Activated CD4-positive, CD25-positive, alpha-beta regulatory T cell treated with anti-CD3 and anti-CD28 coated beads, Interleukin-2, amount 50 U/mL, for 16 hours (primary cell): ENCODE measurements around the gene THBS4.

Experiments used
- DNase-seq: peaks from one replicate; pipeline ENCODE4 v3.0.0-alpha.2; 2020; ENCODE audit warnings: low read depth, low spot score

The THBS4 gene

DNA sequence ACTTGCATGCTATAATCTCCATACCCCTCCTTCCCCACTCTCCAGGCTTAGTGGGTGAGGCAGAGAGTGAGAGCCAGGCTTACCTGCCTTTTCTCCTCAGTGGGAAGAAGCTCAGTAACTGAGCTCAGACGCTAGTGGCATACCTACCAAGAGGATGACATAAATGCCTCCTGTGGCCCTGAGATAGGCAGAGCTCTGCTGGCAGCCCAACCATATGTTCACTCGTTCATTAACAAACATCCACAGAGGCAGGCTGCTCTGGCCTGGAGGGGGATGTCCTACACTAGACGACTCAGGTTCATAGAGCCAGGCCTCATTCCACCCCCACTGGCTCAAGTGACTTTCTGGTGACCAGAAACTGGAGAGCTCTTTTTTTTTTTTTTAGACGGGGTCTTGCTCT is 81.3 kb downstream of the THBS4 start:
- DNase-seq = no peak

DNA sequence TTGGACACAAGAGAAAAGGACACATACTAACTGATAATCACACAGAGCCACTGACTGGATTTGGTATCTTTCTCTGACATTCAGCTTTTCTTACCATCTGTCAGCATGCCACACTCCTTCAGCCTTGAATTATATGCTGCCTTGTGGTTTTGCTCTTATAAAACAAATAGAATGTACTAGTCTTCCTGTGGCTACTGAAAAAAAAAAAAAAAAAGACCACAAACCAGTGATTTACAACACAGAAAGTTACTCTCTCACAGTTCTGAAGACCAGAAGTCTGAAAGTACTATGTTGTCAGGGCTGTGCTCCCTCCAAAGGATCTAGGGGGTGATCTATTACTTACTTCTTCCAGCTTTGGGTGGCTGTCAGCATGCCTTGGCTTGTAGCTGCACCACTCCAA is 82.3 kb downstream of the THBS4 start:
- no peak for DNase-seq

DNA sequence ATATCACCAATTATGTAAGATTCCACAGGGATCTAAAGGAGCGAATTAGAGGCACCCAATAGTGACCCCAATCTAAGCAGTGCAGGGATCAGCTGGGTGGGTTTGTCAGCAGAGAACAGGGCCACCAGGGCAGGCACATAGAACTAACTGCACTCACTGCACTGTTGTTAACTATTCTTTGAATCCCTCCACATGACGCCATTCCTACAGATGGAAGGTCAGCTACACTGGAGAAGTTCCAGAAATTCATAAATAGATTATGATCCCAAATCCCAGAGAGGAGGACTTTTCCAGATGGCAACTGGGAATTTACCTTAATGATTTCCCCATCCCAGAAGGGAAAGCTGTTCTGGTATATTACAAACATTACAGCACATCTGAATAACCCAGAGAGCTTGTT is 84.2 kb downstream of the THBS4 start:
- no peak for DNase-seq

DNA sequence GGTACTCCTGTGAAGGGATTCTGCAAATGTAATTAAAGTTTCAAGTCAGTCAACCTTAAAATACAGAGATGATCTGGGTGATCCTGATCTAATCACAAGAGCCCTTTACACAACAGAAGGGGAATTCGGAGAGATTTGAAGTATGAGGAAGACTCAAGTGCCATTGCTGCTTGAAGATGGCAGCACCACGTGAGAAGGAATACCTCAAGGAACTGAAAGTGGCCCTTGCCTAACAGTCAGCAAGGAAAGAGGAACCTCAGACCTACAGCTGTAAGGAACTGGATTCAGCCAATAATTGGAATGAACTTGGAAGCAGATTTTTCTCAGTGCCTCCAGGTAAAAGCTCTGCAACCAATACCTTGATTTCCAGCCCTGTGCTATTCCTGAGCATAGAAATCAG is 87.4 kb downstream of the THBS4 start:
- no peak for DNase-seq

DNA sequence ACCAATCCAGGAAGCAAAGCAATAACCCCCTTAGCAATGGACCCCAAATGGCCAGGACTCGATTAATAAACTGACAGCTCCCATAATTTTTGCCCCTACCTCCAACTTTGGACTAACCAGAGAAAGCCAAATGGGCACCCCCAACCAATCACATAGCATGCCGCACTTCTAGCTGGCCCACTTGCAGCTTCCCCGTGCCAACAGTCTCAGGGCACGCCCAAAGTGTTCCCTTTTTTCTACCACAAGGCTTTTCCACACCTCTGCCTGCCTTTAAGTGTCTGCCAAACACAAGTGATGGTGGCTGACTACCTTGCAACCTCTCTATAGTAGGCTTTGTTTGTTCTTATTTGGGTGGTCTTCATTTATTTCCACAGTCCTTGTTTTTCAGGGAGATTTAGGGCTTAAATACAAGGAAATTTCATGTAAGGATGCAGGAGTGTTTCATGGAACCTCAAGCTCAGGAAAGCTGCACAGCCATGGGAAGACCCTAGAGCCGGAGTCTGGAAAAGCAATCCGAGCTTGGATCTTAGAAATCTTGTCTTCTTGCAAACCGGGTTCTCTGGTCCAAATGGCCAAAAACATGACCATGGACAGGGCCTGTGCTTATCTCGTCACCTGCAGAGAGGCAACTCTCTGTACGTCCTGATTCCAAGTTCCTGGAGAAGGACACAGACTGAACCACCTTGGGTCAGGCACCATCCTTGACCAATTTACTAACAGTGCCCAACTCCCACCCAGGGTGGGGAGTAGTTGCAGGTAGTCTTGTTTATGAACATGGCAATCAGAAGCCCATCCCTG is 89.2 kb downstream of the THBS4 start:
- no peak for DNase-seq

DNA sequence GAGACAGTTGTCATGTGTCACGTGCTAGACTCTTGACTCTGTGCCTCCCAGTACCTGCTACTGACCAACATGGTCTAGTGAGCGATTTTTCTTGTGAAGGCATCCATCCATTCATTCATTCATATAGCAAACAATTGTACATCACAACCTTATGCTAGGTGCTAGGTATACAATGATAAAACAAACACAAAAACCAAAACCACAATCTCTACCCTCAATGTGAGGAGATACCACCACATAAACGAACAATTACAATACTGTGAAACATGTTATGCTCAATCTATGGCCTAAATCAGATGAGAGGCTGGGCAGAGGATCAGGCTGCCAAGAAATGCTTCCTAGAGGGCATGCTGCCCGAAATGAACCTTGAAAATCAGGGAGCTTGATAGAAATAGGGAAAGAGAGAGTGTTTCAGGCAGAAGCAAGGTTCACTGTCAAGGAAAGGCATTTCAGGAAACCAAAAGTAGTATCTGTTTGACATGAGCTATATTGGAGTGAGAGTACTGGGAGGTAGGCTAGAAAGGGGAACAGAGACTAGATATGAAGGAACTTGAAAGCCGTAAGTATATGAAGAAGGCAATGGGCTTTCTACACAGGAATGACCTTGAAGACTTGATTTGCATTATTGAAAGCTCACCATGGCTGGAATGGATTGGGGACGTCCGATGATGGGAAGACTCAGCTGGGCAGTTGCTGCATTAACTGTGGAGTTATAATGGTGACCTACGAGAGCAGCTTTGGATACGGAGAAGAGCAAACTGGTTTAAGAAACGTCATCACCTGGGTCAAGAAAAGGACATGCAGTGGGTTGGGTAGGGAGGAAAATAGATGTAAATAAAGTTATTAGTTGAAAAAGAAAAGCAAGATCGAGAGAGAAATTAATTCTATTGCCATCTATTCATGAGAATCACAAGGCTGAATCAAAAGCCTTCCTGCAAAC is 90.1 kb downstream of the THBS4 start:
- DNase-seq = no peak

DNA sequence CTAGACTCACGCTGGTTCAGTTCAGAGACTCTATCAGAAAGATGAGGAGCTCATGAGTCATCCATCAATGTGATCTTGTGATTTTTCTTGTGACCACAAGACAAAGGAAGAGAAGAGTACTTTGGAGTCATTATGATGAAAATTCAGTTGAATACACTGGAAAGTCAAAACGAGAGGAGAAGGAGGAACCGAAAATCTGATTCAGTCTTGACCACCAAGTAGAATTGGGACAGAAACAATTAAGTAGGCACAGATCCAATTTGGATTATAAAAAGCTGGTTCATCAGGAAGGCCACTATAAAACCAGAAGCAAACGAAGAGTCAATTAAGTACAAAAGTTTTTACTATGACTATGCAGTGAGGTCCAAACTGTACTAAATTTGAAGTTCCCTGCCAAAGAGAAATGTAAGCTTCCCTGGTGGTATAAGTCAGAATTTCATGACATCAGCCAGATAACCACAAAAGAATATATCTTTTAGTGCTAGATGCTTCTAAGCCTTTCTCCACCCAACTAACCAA is 90.9 kb downstream of the THBS4 start:
- DNase-seq = no peak

DNA sequence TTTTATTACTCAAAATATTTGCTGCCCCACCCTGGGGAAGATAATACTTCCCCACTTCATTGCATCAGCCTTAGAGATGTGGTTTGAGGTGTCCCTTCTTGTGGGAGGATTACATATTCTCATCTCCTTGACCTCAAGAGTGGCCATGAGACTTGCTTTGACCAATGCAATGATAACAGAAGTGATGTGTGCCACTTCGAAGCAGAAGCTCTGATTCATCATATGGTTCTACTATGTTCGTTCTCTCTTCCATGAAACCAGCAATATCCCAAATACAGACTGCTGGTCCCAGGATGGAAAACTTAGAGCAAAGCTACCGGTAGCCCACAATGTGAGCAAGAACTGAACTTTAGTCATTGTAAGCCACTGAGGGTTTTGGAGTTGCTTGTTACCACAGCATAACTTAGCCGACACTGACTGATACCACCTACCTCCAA is 92.0 kb downstream of the THBS4 start:
- no peak for DNase-seq

DNA sequence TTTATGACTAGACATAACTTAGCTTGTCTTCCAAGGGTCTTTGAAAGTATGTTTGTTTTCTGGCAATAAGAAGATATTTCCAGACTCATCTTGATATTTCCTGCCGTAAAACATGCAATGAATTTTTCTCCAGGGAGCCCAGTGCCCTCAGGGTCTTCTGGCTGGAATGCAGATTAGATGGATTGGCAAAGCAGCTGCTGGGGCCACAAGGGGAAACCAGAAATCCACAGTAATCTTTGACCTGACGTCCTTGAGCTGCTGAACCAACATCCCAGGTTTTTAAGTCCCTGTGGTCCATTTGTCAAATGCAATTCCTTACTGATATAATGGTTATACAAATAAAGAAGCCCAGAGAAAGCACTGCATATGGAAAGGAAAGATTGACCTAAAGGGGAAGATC is 93.0 kb downstream of the THBS4 start:
- no peak for DNase-seq

DNA sequence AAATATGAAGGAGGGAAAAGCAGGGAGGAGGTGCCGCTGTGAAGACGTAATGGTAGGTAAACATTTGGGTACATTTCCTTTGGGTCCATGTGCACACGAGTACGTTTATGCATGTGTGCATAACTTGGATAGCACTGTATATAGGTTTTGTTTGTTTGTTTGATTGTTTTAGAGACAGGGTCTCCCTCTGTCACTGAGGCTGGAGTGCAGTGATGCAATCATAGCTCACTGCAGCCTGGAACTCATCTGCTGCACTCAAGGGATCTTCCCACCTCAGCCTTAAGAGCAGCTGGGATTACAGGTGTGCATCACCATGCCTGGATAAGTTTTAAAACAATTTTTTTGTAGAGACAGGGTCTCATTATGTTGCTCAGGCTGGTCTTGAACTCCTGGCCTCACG is 94.0 kb downstream of the THBS4 start:
- DNase-seq = no peak
